Testis (tissue), 3 donors: ENCODE results near the gene ADAM23. TPM values are rescaled to one million over a fixed set of nuclear protein-coding genes. Genes with fewer than 3 reads are reported as not detected.
A peak's percentile ranks its signal among the peaks of the same experiment; 100 is the strongest.

Experiments used
- DNase-seq: peaks from one replicate; pipeline ENCODE4 v3.0.0-alpha.2; 2019
- H3K27ac ChIP-seq, 2 donors: fragments of 200-600 bp; sonication (generic); one replicate each; pipeline ENCODE4 v1.5.1; 2019
- H3K27me3 ChIP-seq: fragments of 200-600 bp; sonication (generic); one replicate; pipeline ENCODE4 v1.5.1; 2019
- H3K36me3 ChIP-seq: fragments of 200-600 bp; sonication (generic); one replicate; pipeline ENCODE4 v1.5.1; 2017; ENCODE audit warnings: low read depth; ENCODE audit errors: missing control alignments
- H3K4me1 ChIP-seq: fragments of 200-600 bp; sonication (generic); one replicate; pipeline ENCODE4 v1.5.1; 2019
- H3K4me3 ChIP-seq, 2 donors: fragments of 200-600 bp; sonication (generic); one replicate each; pipeline ENCODE4 v1.5.1; 2017 to 2019
- H3K9me3 ChIP-seq: fragments of 200-600 bp; sonication (generic); one replicate; pipeline ENCODE4 v1.5.1; 2017
- CTCF ChIP-seq, 3 experiments: fragments of 450-650 bp in 2 of 3; fragments of 200-600 bp in 1 of 3; sonication (generic) in 1 of 3; IDR thresholded peaks; one replicate each; pipeline ENCODE4 v1.5.1; 2016 to 2019; ENCODE audit warnings: antibody characterized with exemption in 3 of 3, mild to moderate bottlenecking in 2 of 3, moderate library complexity in 1 of 3
- POLR2A ChIP-seq: fragments of 450-650 bp; IDR thresholded peaks from one replicate; pipeline ENCODE4 v1.6.1; 2017; ENCODE audit warnings: antibody characterized with exemption, mild to moderate bottlenecking, moderate library complexity
- WGBS, 2 donors: methylation state at CpG; one replicate each; pipeline ENCODE4 v1.1.5; 2018; 5-methylcytosine and 5-hydroxymethylcytosine counted together
- intact Hi-C: fragments of 100-400 bp; cut with DNase I; formaldehyde crosslinking; loops from one replicate; pipeline ENCODE4 v1.15.1; 2023; ENCODE audit warnings: low total_unique reads
- polyA plus RNA-seq: library from polyadenylated mRNA; stranded (reverse); fragments of 350-450 nt; fragmentation: Illumina TruSeq; extraction: RNeasy Lipid Tissue Mini Kit (QIAGEN cat#74804); gene quantifications from one replicate; pipeline ENCODE4 v1.2.3, GENCODE V29; 2014; ENCODE audit warnings: low read depth, low replicate concordance; ENCODE audit not compliant: insufficient read depth
- total RNA-seq, 2 donors: library from RNA; depleted of rRNA; stranded (reverse); fragments of >200 nt; gene quantifications; one replicate each; pipeline ENCODE4 v1.2.3, GENCODE V29; 2016

The ADAM23 gene
- total and polyA plus RNA-seq, 3 donors from 2014 or later = 14.5 to 24.2 (median 19.5) TPM

GRCh38 chr2:206548383-206548782, 105.1 kb downstream of the ADAM23 start:
- 91 to 94% methylated on average over 5 of the region's 5 CpGs for WGBS, 2 donors
- Histone ChIP-seq H3K27me3 (no peaks in the 10 kb centered on the region), H3K4me3 (no peak overlapping the region), H3K4me1 (no peaks in the 10 kb centered on the region), H3K36me3 (no peaks in the 10 kb centered on the region), H3K27ac (no peak overlapping the region), H3K9me3 (no peaks in the 10 kb centered on the region)
- no peak for TF ChIP-seq CTCF (IDR thresholded peaks at IDR 0.05)
- TF ChIP-seq POLR2A = no peak
- intact Hi-C loops = no loop called here
- no peak for DNase-seq

- Histone ChIP-seq H3K27me3 (no peaks in the 10 kb centered on the region), H3K4me3 (no peak overlapping the region), H3K4me1 (no peaks in the 10 kb centered on the region), H3K36me3 (no peaks in the 10 kb centered on the region), H3K27ac (no peak overlapping the region), H3K9me3 (no peaks in the 10 kb centered on the region)
- intact Hi-C loops = no loop called here
- no peak for DNase-seq
- TF ChIP-seq CTCF (IDR thresholded peaks at IDR 0.05) (no peak), POLR2A (no peak)
Measured at GRCh38 chr2:206555721-206556120, 112.4 kb downstream of the ADAM23 start.

GRCh38 chr2:206556357-206556949, 113.1 kb downstream of the ADAM23 start:
- Histone ChIP-seq H3K4me1 (no peaks in the 10 kb centered on the region), H3K27me3 (no peaks in the 10 kb centered on the region), H3K9me3 (no peaks in the 10 kb centered on the region), H3K4me3 (no peak overlapping the region), H3K27ac (no peak overlapping the region), H3K36me3 (no peaks in the 10 kb centered on the region)
- DNase-seq = no peak
- intact Hi-C loops = no loop called here
- 64 to 70% methylated on average over 5 of the region's 5 CpGs for WGBS, 2 donors
- TF ChIP-seq POLR2A = no peak
- peak in 2 of 3 experiments; percentile 25 to 41 for TF ChIP-seq CTCF (IDR thresholded peaks at IDR 0.05)

GRCh38 chr2:206557321-206557720, 114.0 kb downstream of the ADAM23 start:
- no peaks in the 10 kb centered on the region for H3K36me3 ChIP-seq
- TF ChIP-seq CTCF (IDR thresholded peaks at IDR 0.05) (no peak), POLR2A (no peak)
- WGBS, 2 donors = 91 to 97% methylated on average over 4 of the region's 4 CpGs
- H3K4me1 ChIP-seq = no peaks in the 10 kb centered on the region
- H3K27ac ChIP-seq = no peak overlapping the region
- H3K4me3 ChIP-seq = no peak overlapping the region
- intact Hi-C loops = no loop called here
- DNase-seq = no peak
- no peaks in the 10 kb centered on the region for H3K9me3 ChIP-seq
- H3K27me3 ChIP-seq = no peaks in the 10 kb centered on the region

- no peaks in the 10 kb centered on the region for H3K4me1 ChIP-seq
- TF ChIP-seq CTCF (IDR thresholded peaks at IDR 0.05) (no peak), POLR2A (no peak)
- H3K27ac ChIP-seq = no peak overlapping the region
- no peaks in the 10 kb centered on the region for H3K36me3 ChIP-seq
- DNase-seq = no peak
- H3K9me3 ChIP-seq = no peaks in the 10 kb centered on the region
- WGBS, 2 donors = 90 to 92% methylated on average over 2 of the region's 2 CpGs
- H3K27me3 ChIP-seq = no peaks in the 10 kb centered on the region
- intact Hi-C loops = no loop called here
- no peak overlapping the region for H3K4me3 ChIP-seq
Measured at GRCh38 chr2:206558492-206558891, 115.2 kb downstream of the ADAM23 start.
